GM06990 (cell line): ENCODE data around the gene HBA2.
"Not testable (repeated sequence)": the region's sequence is repeated elsewhere in the genome, so short reads cannot be mapped to it uniquely, and the experiment has no call there.

Experiments
- DNase-seq: peaks from one replicate; pipeline ENCODE4 v3.0.0-alpha.2; 2011; ENCODE audit not compliant: insufficient read length; ENCODE audit errors: extremely low read depth
- H3K27me3 ChIP-seq: replicated peaks from 2 replicates; pipeline ENCODE4 v1.6.0; 2011; ENCODE audit warnings: low read length; ENCODE audit not compliant: control insufficient read depth, insufficient read depth
- H3K36me3 ChIP-seq: 2 replicates; pipeline ENCODE4 v1.5.1; 2011; ENCODE audit warnings: low read length; ENCODE audit not compliant: control insufficient read depth, insufficient read depth
- H3K4me3 ChIP-seq: replicated peaks from 2 replicates; pipeline ENCODE4 v1.5.1; 2011; ENCODE audit warnings: low read depth, mild to moderate bottlenecking, control low read depth, low read length
- TF ChIP-seq, protein P1 (sequence below): IDR thresholded peaks from 2 replicates; pipeline ENCODE4 v1.5.1; 2011; ENCODE audit warnings: low read length, control low read depth, mild to moderate bottlenecking, inconsistent platforms; ENCODE audit not compliant: insufficient read depth, poor library complexity, severe bottlenecking

HBA2 gene

DNA sequence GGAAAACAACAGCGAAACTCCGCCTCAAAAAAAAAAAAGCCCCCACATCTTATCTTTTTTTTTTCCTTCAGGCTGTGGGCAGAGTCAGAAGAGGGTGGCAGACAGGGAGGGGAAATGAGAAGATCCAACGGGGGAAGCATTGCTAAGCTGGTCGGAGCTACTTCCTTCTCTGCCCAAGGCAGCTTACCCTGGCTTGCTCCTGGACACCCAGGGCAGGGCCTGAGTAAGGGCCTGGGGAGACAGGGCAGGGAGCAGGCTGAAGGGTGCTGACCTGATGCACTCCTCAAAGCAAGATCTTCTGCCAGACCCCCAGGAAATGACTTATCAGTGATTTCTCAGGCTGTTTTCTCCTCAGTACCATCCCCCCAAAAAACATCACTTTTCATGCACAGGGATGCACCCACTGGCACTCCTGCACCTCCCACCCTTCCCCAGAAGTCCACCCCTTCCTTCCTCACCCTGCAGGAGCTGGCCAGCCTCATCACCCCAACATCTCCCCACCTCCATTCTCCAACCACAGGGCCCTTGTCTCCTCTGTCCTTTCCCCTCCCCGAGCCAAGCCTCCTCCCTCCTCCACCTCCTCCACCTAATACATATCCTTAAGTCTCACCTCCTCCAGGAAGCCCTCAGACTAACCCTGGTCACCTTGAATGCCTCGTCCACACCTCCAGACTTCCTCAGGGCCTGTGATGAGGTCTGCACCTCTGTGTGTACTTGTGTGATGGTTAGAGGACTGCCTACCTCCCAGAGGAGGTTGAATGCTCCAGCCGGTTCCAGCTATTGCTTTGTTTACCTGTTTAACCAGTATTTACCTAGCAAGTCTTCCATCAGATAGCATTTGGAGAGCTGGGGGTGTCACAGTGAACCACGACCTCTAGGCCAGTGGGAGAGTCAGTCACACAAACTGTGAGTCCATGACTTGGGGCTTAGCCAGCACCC, 2.6 kb downstream of the HBA2 start:
- Histone ChIP-seq H3K27me3 (peaks cover 2% of the 10 kb centered on the region; the same call in 1 of the 2 replicates), H3K36me3 (no peaks in the 10 kb centered on the region), H3K4me3 (no peak overlapping the region)
- TF ChIP-seq, protein P1, sequence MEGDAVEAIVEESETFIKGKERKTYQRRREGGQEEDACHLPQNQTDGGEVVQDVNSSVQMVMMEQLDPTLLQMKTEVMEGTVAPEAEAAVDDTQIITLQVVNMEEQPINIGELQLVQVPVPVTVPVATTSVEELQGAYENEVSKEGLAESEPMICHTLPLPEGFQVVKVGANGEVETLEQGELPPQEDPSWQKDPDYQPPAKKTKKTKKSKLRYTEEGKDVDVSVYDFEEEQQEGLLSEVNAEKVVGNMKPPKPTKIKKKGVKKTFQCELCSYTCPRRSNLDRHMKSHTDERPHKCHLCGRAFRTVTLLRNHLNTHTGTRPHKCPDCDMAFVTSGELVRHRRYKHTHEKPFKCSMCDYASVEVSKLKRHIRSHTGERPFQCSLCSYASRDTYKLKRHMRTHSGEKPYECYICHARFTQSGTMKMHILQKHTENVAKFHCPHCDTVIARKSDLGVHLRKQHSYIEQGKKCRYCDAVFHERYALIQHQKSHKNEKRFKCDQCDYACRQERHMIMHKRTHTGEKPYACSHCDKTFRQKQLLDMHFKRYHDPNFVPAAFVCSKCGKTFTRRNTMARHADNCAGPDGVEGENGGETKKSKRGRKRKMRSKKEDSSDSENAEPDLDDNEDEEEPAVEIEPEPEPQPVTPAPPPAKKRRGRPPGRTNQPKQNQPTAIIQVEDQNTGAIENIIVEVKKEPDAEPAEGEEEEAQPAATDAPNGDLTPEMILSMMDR, result no peak
- no peak for DNase-seq

DNA sequence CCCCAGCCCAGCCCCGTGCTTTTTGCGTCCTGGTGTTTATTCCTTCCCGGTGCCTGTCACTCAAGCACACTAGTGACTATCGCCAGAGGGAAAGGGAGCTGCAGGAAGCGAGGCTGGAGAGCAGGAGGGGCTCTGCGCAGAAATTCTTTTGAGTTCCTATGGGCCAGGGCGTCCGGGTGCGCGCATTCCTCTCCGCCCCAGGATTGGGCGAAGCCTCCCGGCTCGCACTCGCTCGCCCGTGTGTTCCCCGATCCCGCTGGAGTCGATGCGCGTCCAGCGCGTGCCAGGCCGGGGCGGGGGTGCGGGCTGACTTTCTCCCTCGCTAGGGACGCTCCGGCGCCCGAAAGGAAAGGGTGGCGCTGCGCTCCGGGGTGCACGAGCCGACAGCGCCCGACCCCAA, 3.3 kb downstream of the HBA2 start:
- not testable (repeated sequence) for H3K4me3 ChIP-seq, DNase-seq, H3K36me3 ChIP-seq, H3K27me3 ChIP-seq

DNA sequence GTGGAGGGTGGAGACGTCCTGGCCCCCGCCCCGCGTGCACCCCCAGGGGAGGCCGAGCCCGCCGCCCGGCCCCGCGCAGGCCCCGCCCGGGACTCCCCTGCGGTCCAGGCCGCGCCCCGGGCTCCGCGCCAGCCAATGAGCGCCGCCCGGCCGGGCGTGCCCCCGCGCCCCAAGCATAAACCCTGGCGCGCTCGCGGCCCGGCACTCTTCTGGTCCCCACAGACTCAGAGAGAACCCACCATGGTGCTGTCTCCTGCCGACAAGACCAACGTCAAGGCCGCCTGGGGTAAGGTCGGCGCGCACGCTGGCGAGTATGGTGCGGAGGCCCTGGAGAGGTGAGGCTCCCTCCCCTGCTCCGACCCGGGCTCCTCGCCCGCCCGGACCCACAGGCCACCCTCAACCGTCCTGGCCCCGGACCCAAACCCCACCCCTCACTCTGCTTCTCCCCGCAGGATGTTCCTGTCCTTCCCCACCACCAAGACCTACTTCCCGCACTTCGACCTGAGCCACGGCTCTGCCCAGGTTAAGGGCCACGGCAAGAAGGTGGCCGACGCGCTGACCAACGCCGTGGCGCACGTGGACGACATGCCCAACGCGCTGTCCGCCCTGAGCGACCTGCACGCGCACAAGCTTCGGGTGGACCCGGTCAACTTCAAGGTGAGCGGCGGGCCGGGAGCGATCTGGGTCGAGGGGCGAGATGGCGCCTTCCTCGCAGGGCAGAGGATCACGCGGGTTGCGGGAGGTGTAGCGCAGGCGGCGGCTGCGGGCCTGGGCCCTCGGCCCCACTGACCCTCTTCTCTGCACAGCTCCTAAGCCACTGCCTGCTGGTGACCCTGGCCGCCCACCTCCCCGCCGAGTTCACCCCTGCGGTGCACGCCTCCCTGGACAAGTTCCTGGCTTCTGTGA, 4.1 kb downstream of the HBA2 start, which contains the start of gene HBA1:
HBA1 (plus strand) TSS at position 204 of the 906 bp plus-strand sequence; CDS start at position 241, 37 bp downstream.
- not testable (repeated sequence) for H3K36me3 ChIP-seq, H3K4me3 ChIP-seq, H3K27me3 ChIP-seq, DNase-seq

DNA sequence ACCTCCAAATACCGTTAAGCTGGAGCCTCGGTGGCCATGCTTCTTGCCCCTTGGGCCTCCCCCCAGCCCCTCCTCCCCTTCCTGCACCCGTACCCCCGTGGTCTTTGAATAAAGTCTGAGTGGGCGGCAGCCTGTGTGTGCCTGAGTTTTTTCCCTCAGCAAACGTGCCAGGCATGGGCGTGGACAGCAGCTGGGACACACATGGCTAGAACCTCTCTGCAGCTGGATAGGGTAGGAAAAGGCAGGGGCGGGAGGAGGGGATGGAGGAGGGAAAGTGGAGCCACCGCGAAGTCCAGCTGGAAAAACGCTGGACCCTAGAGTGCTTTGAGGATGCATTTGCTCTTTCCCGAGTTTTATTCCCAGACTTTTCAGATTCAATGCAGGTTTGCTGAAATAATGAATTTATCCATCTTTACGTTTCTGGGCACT, 4.7 kb downstream of the HBA2 start:
- H3K36me3 ChIP-seq, result no peaks in the 10 kb centered on the region
- peaks cover 2% of the 10 kb centered on the region; the same call in 1 of the 2 replicates for H3K27me3 ChIP-seq
- no peak overlapping the region for H3K4me3 ChIP-seq

DNA sequence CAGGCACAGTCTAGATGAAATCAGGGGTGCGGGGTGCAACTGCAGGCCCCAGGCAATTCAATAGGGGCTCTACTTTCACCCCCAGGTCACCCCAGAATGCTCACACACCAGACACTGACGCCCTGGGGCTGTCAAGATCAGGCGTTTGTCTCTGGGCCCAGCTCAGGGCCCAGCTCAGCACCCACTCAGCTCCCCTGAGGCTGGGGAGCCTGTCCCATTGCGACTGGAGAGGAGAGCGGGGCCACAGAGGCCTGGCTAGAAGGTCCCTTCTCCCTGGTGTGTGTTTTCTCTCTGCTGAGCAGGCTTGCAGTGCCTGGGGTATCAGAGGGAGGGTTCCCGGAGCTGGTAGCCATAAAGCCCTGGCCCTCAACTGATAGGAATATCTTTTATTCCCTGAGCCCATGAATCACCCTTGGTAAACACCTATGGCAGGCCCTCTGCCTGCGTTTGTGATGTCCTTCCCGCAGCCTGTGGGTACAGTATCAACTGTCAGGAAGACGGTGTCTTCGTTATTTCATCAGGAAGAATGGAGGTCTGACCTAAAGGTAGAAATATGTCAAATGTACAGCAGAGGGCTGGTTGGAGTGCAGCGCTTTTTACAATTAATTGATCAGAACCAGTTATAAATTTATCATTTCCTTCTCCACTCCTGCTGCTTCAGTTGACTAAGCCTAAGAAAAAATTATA, 5.4 kb downstream of the HBA2 start:
- peaks cover 2% of the 10 kb centered on the region; the same call in 1 of the 2 replicates for H3K27me3 ChIP-seq
- H3K4me3 ChIP-seq, result no peak overlapping the region
- TF ChIP-seq, protein P1, result no peak
- DNase-seq, result no peak
- H3K36me3 ChIP-seq, result no peaks in the 10 kb centered on the region

More for the DNA sequence above, 4.7 kb downstream of the HBA2 start:
- TF ChIP-seq, protein P1, result no peak
- DNase-seq, result no peak

DNA sequence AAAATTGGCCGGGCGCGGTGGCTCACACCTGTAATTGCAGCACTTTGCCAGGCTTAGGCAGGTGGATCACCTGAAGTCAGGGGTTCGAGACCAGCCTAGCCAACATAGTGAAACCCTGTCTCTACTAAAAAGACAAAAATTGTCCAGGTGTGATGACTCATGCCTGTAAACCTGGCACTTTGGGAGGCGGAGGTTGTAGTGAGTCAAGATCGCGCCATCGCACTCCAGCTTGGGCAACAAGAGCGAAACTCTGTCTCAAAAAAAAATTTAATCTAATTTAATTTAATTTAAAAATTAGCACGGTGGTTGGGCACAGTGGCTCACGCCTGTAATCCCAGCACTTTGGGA, 6.0 kb downstream of the HBA2 start:
- peaks cover 2% of the 10 kb centered on the region; the same call in 1 of the 2 replicates for H3K27me3 ChIP-seq
- TF ChIP-seq, protein P1, result no peak

More for the DNA sequence above, 6.0 kb downstream of the HBA2 start:
- Histone ChIP-seq H3K36me3 (no peaks in the 10 kb centered on the region), H3K4me3 (no peak overlapping the region)
- DNase-seq, result no peak
